Neural crest cell (in vitro differentiated cells): ENCODE data around the gene EPN2. TPM values are rescaled to one million over a fixed set of nuclear protein-coding genes. Genes with fewer than 3 reads are reported as not detected.
A peak's percentile ranks its signal among the peaks of the same experiment; 100 is the strongest.

Source experiments
- DNase-seq: peaks from one replicate; pipeline ENCODE4 v3.0.0; 2021; ENCODE audit warnings: low read depth, mixed read lengths, low spot score
- H3K27ac Mint-ChIP-seq: one replicate; pipeline ENCODE4 v1.8.0; 2021; ENCODE audit warnings: mild to moderate bottlenecking, mixed read lengths; ENCODE audit not compliant: unreplicated experiment
- H3K27me3 Mint-ChIP-seq: 2 replicates; pipeline ENCODE4 v1.8.0; 2021; ENCODE audit warnings: low read depth, mild to moderate bottlenecking, mixed read lengths
- H3K36me3 Mint-ChIP-seq: 2 replicates; pipeline ENCODE4 v1.8.0; 2021; ENCODE audit warnings: low read depth, mild to moderate bottlenecking, mixed read lengths
- H3K4me1 Mint-ChIP-seq: 2 replicates; pipeline ENCODE4 v1.8.0; 2021; ENCODE audit warnings: mixed read lengths
- H3K4me3 Mint-ChIP-seq: one replicate; pipeline ENCODE4 v1.8.0; 2021; ENCODE audit warnings: mild to moderate bottlenecking, mixed read lengths
- H3K9me3 Mint-ChIP-seq: 2 replicates; pipeline ENCODE4 v1.8.0; 2021; ENCODE audit warnings: mixed read lengths
- CTCF ChIP-seq: fragments of 200-600 bp; sonication (generic); conservative IDR thresholded peaks from 2 replicates; pipeline ENCODE4 v1.5.0; 2021; ENCODE audit warnings: antibody characterized with exemption, mild to moderate bottlenecking
- total RNA-seq: library from RNA; stranded (reverse); gene quantifications from 2 replicates; pipeline ENCODE4 v1.2.1, GENCODE V29; 2021

The EPN2 gene
- total RNA-seq, 1 donor from 2014 or later: 45.5 TPM

- Mint-ChIP-seq H3K27me3 (no peaks in the 10 kb centered on the region), H3K27ac (no peak overlapping the region), H3K9me3 (no peaks in the 10 kb centered on the region), H3K4me3 (no peak overlapping the region), H3K36me3 (peaks cover 4% of the 10 kb centered on the region), H3K4me1 (peaks cover 56% of the 10 kb centered on the region)
- no peak for DNase-seq
- TF ChIP-seq CTCF: no peak
Measured at GRCh38 chr17:19308398-19308797, 71.2 kb downstream of the EPN2 start.

- no peak for TF ChIP-seq CTCF
- H3K9me3 Mint-ChIP-seq: no peaks in the 10 kb centered on the region
- H3K36me3 Mint-ChIP-seq: peaks cover 8% of the 10 kb centered on the region
- peaks cover 56% of the 10 kb centered on the region for H3K4me1 Mint-ChIP-seq
- H3K27ac Mint-ChIP-seq: no peak overlapping the region
- no peak overlapping the region for H3K4me3 Mint-ChIP-seq
- no peak for DNase-seq
- H3K27me3 Mint-ChIP-seq: no peaks in the 10 kb centered on the region
Measured at GRCh38 chr17:19309701-19310100, 72.5 kb downstream of the EPN2 start.

GRCh38 chr17:19310151-19310550 lies 73.0 kb downstream of the EPN2 start:
- Mint-ChIP-seq H3K27ac (no peak overlapping the region), H3K4me1 (peaks cover 55% of the 10 kb centered on the region), H3K4me3 (no peak overlapping the region), H3K36me3 (peaks cover 10% of the 10 kb centered on the region), H3K9me3 (no peaks in the 10 kb centered on the region), H3K27me3 (no peaks in the 10 kb centered on the region)
- no peak for TF ChIP-seq CTCF
- no peak for DNase-seq

GRCh38 chr17:19311016-19311415 lies 73.8 kb downstream of the EPN2 start:
- Mint-ChIP-seq H3K36me3 (peaks cover 10% of the 10 kb centered on the region), H3K9me3 (no peaks in the 10 kb centered on the region), H3K4me1 (peaks cover 52% of the 10 kb centered on the region), H3K4me3 (no peak overlapping the region), H3K27me3 (no peaks in the 10 kb centered on the region), H3K27ac (no peak overlapping the region)
- no peak for DNase-seq
- no peak for TF ChIP-seq CTCF

- DNase-seq: no peak
- Mint-ChIP-seq H3K9me3 (no peaks in the 10 kb centered on the region), H3K4me1 (peaks cover 52% of the 10 kb centered on the region), H3K27ac (peak overlapping the region; percentile 81), H3K36me3 (peaks cover 10% of the 10 kb centered on the region), H3K4me3 (no peak overlapping the region), H3K27me3 (no peaks in the 10 kb centered on the region)
- TF ChIP-seq CTCF: no peak
Measured at GRCh38 chr17:19311421-19312215, 74.5 kb downstream of the EPN2 start.
